Heart left ventricle (tissue), 16 donors: ENCODE measurements around the gene CTNS. TPM values are rescaled to one million over a fixed set of nuclear protein-coding genes. Genes with fewer than 3 reads are reported as not detected.

ENCODE experiments used
- ATAC-seq, 4 donors: fragments of 200-7000 bp; cut with Tn5 transposase; one replicate each; pipeline ENCODE4 v1.9.1; 2020 to 2022; ENCODE audit warnings: moderate library complexity in 4 of 4, mild to moderate bottlenecking in 3 of 4, moderate number of reproducible peaks in 1 of 4
- DNase-seq, 5 donors: peaks; one replicate each; pipeline ENCODE4 v3.0.0-alpha.2; 2020
- H3K27ac ChIP-seq, 12 donors: fragments of 200-600 bp; sonication (generic) in 4 of 12; one replicate each; pipeline versions ENCODE4 v1.5.0 to v1.8.0; 2016 to 2022; ENCODE audit warnings: mild to moderate bottlenecking in 2 of 12
- H3K27me3 ChIP-seq, 9 donors: fragments of 200-600 bp; sonication (generic) in 2 of 9; one replicate each; pipeline versions ENCODE4 v1.5.1 to v1.8.0; 2016 to 2022; ENCODE audit warnings: mild to moderate bottlenecking in 3 of 9
- H3K36me3 ChIP-seq, 9 donors: fragments of 200-600 bp; sonication (generic) in 2 of 9; one replicate each; pipeline versions ENCODE4 v1.5.0 to v1.8.0; 2018 to 2022; ENCODE audit warnings: mild to moderate bottlenecking in 2 of 9
- H3K4me1 ChIP-seq, 12 donors: fragments of 200-600 bp; sonication (generic) in 4 of 12; one replicate each; pipeline versions ENCODE4 v1.5.0 to v1.8.0; 2016 to 2022; ENCODE audit warnings: mild to moderate bottlenecking in 3 of 12
- H3K4me3 ChIP-seq, 12 donors: fragments of 200-600 bp; sonication (generic) in 4 of 12; one replicate each; pipeline versions ENCODE4 v1.5.0 to v1.8.0; 2017 to 2022; ENCODE audit warnings: mild to moderate bottlenecking in 9 of 12, moderate library complexity in 4 of 12
- H3K9me3 ChIP-seq, 12 donors: fragments of 200-600 bp; sonication (generic) in 4 of 12; one replicate each; pipeline versions ENCODE4 v1.5.0 to v1.8.0; 2016 to 2022; ENCODE audit warnings: mild to moderate bottlenecking in 1 of 12
- CTCF ChIP-seq, 12 donors: fragments of 200-600 bp; sonication (generic) in 4 of 12; IDR thresholded peaks; one replicate each; pipeline versions ENCODE4 v1.5.0 to v1.8.0; 2018 to 2022; ENCODE audit warnings: antibody characterized with exemption in 12 of 12, mild to moderate bottlenecking in 5 of 12
- POLR2A ChIP-seq, 2 donors: fragments of 450-650 bp; IDR thresholded peaks; one replicate each; pipeline ENCODE4 v1.6.1; 2017; ENCODE audit warnings: antibody characterized with exemption in 2 of 2, mild to moderate bottlenecking in 2 of 2, moderate library complexity in 2 of 2
- WGBS, 4 donors: extraction: QIAGEN DNeasy Blood & Tissue Kit in 2 of 4; methylation state at CpG; one replicate each; pipeline versions ENCODE4 v1.1.5 to v1.1.7; 2013 to 2018; 5-methylcytosine and 5-hydroxymethylcytosine counted together
- intact Hi-C, 10 donors: fragments of 100-400 bp; cut with DNase I; formaldehyde crosslinking; loops; one replicate each; pipeline versions ENCODE4 v1.11.1 to v1.14.2; 2022
- polyA plus RNA-seq, 2 donors: library from polyadenylated mRNA; stranded (reverse); fragments of 200-250 nt; gene quantifications; one replicate each; pipeline ENCODE4 v1.2.3, GENCODE V29; 2013
- total RNA-seq, 9 donors: library from RNA; depleted of rRNA in 2 of 9; stranded (reverse); fragments of >200 nt in 2 of 9; fragmentation: NEBNext Ultra II Directional in 3 of 9; extraction: Animal tissue kit (Norgen Biotek cat#: 25700) in 3 of 9; gene quantifications; one replicate each; pipeline versions ENCODE4 v1.1.0 to v1.2.4, GENCODE V29; 2016 to 2023
- donor health status: ischemic (EF 13 %, LVEDD 7.1; RV severe dilation, severe dysfunction).
- donor health status: healthy with polysubstance abuse.
- donor health status: DM: no; HTN: yes; CAD: no.
- donor health status: DM: no; HTN: no; CAD: no.
- donor health status: ischemic (EF 25% LVEDD 6.9; RV normal size, moderate dysfunction).
- donor health status: ischemic (EF 25% LVEDD 5.7; RV mildly dilated, moderate dysfunction).
- donor health status: healthy.
- donor health status: DM: yes; HTN: yes; CAD: no.
- donor health status: ischemic (EF 35%, LVEDD 5.7; RV mildly dilated, moderate dysfunction).
- donor health status: nonischemic (EF 11% LVEDD 7.7; RV severe dilation, severe dysfunction).
- donor health status: DM: yes; HTN: yes; CAD: no.
- donor health status: PGD.
- donor health status: ischemic (EF 29% LVEDD 5.4; RV normal size, mild dysfunction).
- donor health status: nonischemic (EF 23%, LVEDD 6.1; RV moderate dilation, normal function).

The CTNS gene
- total and polyA plus RNA-seq, 11 donors: 6.2 to 19.0 (median 8.7) TPM

DNA sequence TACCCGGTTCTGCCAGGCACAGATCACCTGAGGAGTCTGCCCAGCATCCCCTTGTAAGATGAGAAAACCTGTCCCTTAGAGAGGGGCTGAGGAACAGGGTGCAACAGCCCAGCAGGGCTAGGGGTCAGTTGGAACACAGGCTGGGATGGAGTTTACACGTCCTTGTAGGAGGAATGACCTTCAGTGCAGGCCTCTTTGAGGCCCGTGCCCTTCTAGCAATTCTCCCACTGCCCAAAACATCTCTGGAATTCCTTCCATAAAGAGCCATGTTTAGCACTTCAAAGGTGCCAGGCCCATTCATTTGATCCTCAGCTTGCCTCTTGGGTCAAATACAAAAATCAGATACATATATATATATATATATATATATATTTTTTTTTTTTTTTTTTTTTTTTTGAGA is 4.5 kb downstream of the CTNS start:
- ATAC-seq: no peak
- Histone ChIP-seq H3K36me3 (peaks cover 0 to 48% (median 15%) of the 10 kb centered on the region in 9 donors), H3K9me3 (no peaks in the 10 kb centered on the region), H3K4me3 (no peak overlapping the region), H3K4me1 (peaks cover 0 to 35% (median 23%) of the 10 kb centered on the region in 12 donors), H3K27me3 (no peaks in the 10 kb centered on the region), H3K27ac (peak overlapping the region in 9 of 12 donors; percentile 7 to 82 (median 55))
- DNase-seq: peak in 1 of 5 donors; percentile 19
- WGBS, 4 donors: 42 to 54% (median 48%) methylated on average over 3 of the region's 3 CpGs
- TF ChIP-seq POLR2A (IDR thresholded peaks at IDR 0.05) (no peak), CTCF (IDR thresholded peaks at IDR 0.05) (no peak)
- intact Hi-C loops: loop anchor here in 1 of 10 donors (10.0 kb wide), 2 partner anchors 106 to 596 kb away; no protein-coding TSS in a partner anchor

DNA sequence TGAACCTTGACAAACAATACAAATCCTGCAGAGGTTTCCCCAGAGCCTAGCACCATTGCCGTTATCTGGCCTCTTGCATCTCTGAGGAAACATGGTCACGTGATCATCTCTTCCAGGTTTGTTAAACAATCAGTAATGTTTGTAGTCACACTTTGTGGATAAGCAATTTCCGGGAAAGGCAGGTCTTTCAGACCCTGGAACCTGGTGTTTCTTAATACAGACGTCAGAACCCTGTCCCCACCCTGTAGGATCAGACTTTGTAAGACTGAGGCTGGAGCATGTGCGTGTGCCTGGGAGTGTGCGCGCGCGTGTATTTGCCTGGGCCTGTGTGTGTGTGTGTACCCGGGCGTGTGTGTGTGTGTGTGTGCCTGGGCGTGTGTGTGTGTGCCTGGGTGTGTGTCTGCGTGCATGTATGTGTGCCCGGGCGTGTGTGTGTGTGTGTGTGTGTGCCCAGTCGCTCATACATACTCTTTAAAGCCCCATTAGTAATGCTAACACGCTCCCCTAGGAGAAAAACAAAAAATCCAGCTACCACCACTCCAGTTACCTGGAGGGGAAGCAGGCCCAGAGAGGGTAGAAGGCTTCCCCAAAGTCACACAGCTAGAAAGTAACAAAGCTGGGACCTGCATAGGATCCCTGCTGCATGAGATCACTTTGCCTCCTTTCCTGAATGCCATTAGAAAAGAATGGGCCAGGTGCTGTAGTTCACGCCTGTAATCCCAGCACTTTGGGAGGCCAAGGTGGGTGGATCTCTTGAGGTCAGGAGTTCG is 5.3 kb downstream of the CTNS start:
- TF ChIP-seq POLR2A (IDR thresholded peaks at IDR 0.05) (no peak), CTCF (IDR thresholded peaks at IDR 0.05) (no peak)
- no peak overlapping the region for H3K4me3 ChIP-seq
- H3K9me3 ChIP-seq: no peaks in the 10 kb centered on the region
- ATAC-seq (peak in 2 of 4 donors; percentile 17 to 42), DNase-seq (peak in 1 of 5 donors; percentile 4)
- H3K36me3 ChIP-seq: peaks cover 0 to 53% (median 15%) of the 10 kb centered on the region in 9 donors
- 78 to 81% (median 79%) methylated on average over 18 to 19 of the region's 19 CpGs for WGBS, 4 donors
- H3K27me3 ChIP-seq: no peaks in the 10 kb centered on the region
- peak overlapping the region in 4 of 12 donors; percentile 16 to 55 (median 40) for H3K27ac ChIP-seq
- H3K4me1 ChIP-seq: peaks cover 0 to 33% (median 22%) of the 10 kb centered on the region in 12 donors
- intact Hi-C loops: loop anchor here in 1 of 10 donors (10.0 kb wide), 2 partner anchors 107 to 597 kb away; no protein-coding TSS in a partner anchor

GRCh38 chr17:3643889-3644349 is 7.4 kb downstream of the CTNS start:
- 90 to 95% (median 92%) methylated on average over 4 of the region's 4 CpGs for WGBS, 4 donors
- no peak overlapping the region for H3K4me3 ChIP-seq
- H3K27ac ChIP-seq: no peak overlapping the region
- peaks cover 0 to 61% (median 32%) of the 10 kb centered on the region in 9 donors for H3K36me3 ChIP-seq
- peaks cover 0 to 25% (median 15%) of the 10 kb centered on the region in 12 donors for H3K4me1 ChIP-seq
- intact Hi-C loops: loop anchor here in 1 of 10 donors (10.0 kb wide), 2 partner anchors 109 to 599 kb away; no protein-coding TSS in a partner anchor
- DNase-seq (peak in 1 of 5 donors; percentile 21), ATAC-seq (no peak)
- no peaks in the 10 kb centered on the region for H3K27me3 ChIP-seq
- H3K9me3 ChIP-seq: no peaks in the 10 kb centered on the region
- TF ChIP-seq CTCF (IDR thresholded peaks at IDR 0.05) (no peak), POLR2A (IDR thresholded peaks at IDR 0.05) (no peak)

DNA sequence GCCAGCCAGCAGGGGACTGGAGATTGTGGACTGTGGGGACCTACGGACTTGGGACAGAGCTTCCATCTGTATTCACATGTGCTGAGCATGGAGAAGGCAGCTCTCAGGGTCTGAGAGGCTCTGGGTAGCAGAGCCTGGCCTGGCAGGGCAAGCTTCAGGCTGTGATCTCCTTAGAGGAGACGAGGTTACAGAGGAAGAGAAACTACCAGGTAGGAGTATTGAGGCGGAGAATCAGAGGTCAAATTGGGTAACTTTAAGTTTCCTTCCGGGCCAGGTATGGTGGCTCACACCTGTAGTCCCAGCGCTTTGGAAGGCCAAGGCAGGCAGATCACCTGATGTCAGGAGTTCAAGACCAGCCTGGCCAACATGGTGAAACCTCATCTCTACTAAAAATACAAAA is 8.8 kb downstream of the CTNS start:
- Histone ChIP-seq H3K9me3 (no peaks in the 10 kb centered on the region), H3K4me1 (peaks cover 0 to 17% (median 8%) of the 10 kb centered on the region in 12 donors), H3K4me3 (no peak overlapping the region), H3K27me3 (no peaks in the 10 kb centered on the region), H3K27ac (no peak overlapping the region), H3K36me3 (peaks cover 0 to 72% (median 43%) of the 10 kb centered on the region in 9 donors)
- TF ChIP-seq CTCF (IDR thresholded peaks at IDR 0.05) (no peak), POLR2A (IDR thresholded peaks at IDR 0.05) (no peak)
- intact Hi-C loops: loop anchor here in 5 of 10 donors (5.0 to 10.0 kb wide), 3 partner anchors 111 to 601 kb away; no protein-coding TSS in a partner anchor
- ATAC-seq (no peak), DNase-seq (peak in 1 of 5 donors; percentile 4)
- 57 to 100% (median 83%) methylated on average over 4 to 5 of the region's 5 CpGs for WGBS, 4 donors
